Measurements from ENCODE around the gene DMD.

The DMD gene

DNA sequence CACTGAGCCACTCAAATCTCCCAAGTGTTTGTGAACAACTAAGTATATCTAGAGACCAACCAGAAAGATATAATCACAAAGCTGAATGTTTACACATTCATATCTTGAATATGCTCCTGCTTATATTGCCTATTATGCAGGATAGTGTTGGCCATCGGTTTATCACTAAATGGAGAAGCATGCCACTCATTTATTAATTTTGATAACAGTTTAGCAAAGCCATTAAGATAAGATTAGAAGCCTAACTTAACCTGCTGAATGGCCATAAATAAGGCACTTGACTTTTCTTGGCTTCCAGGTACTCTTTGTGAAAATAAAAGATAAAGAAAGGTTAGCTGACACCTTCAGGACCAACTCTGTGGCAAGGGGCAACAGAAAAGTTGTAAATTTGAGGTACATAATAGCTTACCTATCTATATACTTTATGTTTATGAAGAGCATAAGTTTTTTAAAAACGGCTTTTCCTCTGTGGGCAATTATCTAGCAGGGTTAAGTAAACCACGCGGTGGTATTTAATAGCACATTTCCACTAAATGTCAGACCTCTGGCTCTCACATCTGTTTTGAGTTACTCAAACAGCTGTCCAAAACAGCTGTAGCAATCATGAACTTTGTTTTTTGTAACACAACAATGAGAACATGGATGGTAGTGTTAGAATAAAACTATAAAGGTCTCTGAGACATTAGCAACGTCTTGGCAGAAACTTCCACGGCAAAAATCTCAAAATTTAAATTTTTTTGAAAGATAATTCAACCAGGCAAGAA, 2080.7 kb downstream of the DMD start:
- DNase-seq = no peak

GRCh38 chrX:31128855-31129254, 2082.5 kb downstream of the DMD start:
- DNase-seq = no peak

- DNase-seq = no peak
Measured at GRCh38 chrX:31127716-31128115, 2083.6 kb downstream of the DMD start.

DNA sequence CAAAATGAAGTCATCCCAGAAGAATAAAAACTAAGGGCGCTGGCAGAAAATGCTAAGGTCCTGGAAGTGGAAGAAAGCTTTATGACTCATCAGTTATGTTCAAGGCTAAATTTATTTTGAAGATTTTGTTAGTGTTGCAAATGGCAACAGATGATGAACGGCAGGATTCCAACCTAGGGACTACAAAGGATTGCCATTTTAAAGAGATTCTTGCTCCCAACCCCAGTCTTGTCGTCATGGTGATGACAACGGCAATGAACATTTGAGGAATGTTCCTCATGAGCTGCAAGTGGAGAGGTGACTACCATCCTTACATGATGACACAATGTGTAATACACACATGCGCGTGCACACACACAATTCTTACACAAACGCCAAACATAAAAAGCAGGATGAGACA, 2085.1 kb downstream of the DMD start:
- no peak for DNase-seq

- DNase-seq = no peak
Measured at GRCh38 chrX:31124536-31124935, 2086.8 kb downstream of the DMD start.

GRCh38 chrX:31123335-31123734, 2088.0 kb downstream of the DMD start:
- no peak for DNase-seq

GRCh38 chrX:31117266-31117665, 2094.1 kb downstream of the DMD start:
- DNase-seq = no peak

GRCh38 chrX:31115398-31115797, 2096.0 kb downstream of the DMD start:
- DNase-seq = no peak

- DNase-seq = no peak
Measured at GRCh38 chrX:31114858-31115257, 2096.5 kb downstream of the DMD start.

- DNase-seq = no peak
Measured at GRCh38 chrX:31112226-31112999, 2098.9 kb downstream of the DMD start.

GRCh38 chrX:31110657-31111056, 2100.7 kb downstream of the DMD start:
- no peak for DNase-seq

DNA sequence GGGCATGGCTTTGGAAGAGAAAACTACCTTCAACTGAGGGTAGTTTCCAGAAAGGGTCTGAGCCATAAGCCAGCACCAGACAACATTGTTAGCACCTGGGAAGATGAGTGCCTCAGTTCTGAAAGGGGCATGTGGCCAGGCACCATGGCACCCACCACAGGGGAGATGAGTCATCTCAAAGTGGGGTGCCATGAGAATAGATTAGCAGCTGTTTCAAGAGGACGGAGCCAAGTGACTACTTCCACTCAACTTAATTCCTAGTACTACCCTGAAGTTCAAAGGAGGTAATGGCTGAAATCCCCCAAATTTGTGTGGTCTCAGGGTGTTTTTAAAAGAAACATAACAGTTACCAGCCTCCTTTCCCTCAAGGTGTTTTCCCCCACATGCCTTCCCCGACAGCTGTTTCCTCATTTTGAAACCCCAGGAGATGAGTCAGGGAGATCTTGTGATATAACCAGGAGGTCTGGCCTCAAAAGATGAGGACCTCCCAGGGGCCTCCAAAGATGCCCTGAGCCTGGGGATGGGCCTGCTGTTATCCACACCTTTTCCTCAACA, 2111.7 kb downstream of the DMD start:
- no peak for DNase-seq

- no peak for DNase-seq
Measured at GRCh38 chrX:31098079-31098478, 2113.3 kb downstream of the DMD start.

DNA sequence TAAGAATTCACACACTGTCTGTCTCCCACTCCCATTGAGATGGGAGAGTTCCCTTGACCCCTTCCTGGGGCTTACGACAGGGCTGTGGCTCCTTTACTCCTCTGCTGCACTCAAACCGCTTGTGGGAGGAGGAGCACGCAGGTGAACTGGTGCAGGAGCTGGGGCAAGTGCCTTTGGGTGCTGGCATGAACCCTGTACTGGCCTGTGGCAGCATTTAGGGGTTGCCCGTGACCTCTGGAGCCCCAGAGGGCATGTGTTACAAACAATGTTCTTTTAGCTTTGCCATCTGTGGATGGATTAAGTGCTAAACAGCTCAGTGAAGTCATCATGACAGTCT, 2117.7 kb downstream of the DMD start:
- no peak for DNase-seq

- no peak for DNase-seq
Measured at GRCh38 chrX:31092970-31093638, 2118.2 kb downstream of the DMD start.

DNA sequence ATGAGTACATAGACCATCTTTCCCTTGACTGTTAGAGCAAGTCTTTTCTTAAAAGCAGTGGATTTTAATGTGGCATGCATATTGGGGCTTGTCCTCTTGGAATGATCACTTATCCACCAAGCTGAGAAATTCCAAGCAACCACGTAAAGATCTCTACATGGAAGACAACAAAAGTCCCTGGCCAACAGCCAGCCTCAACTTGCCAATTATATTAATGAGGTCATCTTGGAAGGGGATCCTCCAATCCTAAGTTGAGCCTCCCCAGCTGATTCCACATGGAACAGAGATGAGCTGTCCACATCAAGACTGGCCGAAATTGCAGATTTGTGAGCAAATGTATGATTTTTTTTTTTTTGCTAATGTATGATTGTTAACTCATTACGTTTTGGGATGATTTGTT, 2118.9 kb downstream of the DMD start:
- no peak for DNase-seq

DNA sequence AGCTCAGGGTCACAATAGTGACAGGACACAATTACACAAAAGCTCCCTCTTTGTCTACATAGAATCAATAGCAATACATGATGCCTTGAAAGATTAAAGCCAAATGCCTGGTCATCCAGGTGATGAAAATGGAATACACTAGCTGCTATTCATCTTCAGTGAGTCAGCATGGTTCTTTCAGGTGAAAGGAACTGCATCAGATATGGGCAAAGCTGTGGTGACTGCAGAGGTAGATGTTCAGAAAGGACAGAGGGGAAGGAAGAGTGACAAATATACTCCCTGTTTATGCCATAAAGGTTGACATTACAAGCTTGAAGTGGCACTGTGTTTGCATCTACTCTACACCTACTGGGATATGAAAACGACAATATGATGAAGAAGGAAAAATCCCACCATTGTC, 2119.5 kb downstream of the DMD start:
- DNase-seq = no peak

DNA sequence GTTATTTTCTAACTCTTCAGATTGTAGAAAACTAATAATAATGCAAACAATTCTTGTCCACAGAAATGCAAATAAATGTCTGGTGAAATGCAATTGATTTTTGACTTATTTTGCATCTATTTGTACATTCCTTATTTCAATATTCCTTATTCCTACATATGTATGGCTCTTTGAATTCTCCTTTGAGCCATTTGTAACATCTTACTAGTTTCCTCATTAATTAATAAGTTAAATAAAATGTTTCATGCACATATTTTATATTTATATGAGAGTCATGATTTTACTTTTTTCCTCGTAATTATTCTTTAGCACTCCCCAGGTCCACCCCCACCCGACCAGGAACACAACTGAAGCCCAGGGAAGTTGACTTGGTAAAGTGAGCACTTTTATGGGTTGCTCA, 2136.8 kb downstream of the DMD start:
- DNase-seq = no peak

GRCh38 chrX:31071725-31072124, 2139.6 kb downstream of the DMD start, which contains the start of gene FTHL17:
Gene FTHL17 (minus strand): TSS chrX:31072041. CDS start chrX:31071953, 88 bp downstream.
- DNase-seq = no peak

- DNase-seq = no peak
Measured at GRCh38 chrX:31071262-31071661, 2140.1 kb downstream of the DMD start.

DNA sequence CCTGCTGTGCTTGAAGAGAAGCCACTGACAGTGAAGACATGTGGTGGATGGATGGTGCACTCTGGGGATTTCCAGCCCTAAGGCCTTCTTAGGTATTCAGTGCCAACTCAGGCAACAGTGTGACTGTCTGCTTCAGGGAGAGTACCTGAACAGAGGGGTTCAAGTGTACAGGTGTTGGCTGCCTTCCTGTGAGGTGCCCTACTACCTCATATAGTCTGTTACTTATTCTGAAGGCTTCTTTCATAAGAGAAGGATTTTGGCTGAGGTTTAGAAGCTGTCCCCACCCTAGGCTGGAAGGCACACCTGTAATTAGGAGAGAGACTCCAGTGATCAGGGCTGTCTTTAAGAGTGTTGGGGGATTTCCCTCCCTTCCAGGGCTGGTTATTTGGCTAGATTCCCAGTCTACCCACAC, 2141.3 kb downstream of the DMD start:
- no peak for DNase-seq
